ENCODE measurements around the gene DPP6. TPM values are rescaled to one million over a fixed set of nuclear protein-coding genes. Genes with fewer than 3 reads are reported as not detected.

DPP6 gene
- total RNA-seq, 1 donor from 2014 or later, result not detected

- H3K9me3 Mint-ChIP-seq, result peaks cover 25% of the 10 kb centered on the region
- TF ChIP-seq CTCF (IDR thresholded peaks at IDR 0.05), result no peak
- ATAC-seq (ENCODE audit: low read depth) (no peak), DNase-seq (no peak)
- H3K4me3 Mint-ChIP-seq, result no peak overlapping the region
- ChIA-PET CTCF (no interaction called here), POLR2A (no interaction called here)
- no peaks in the 10 kb centered on the region for H3K36me3 Mint-ChIP-seq (ENCODE audit: low read depth)
- no peaks in the 10 kb centered on the region for H3K4me1 Mint-ChIP-seq
- no peaks in the 10 kb centered on the region for H3K27me3 Mint-ChIP-seq
- no peak overlapping the region for H3K27ac Mint-ChIP-seq
- intact Hi-C loops (cut with micrococcal nuclease), result no loop called here
Observed at GRCh38 chr7:154242709-154243108, 190.5 kb downstream of the DPP6 start.

- Mint-ChIP-seq H3K4me1 (no peaks in the 10 kb centered on the region), H3K27ac (no peak overlapping the region), H3K4me3 (no peak overlapping the region), H3K27me3 (no peaks in the 10 kb centered on the region), H3K36me3 (ENCODE audit: low read depth) (no peaks in the 10 kb centered on the region), H3K9me3 (peaks cover 10% of the 10 kb centered on the region)
- DNase-seq (no peak), ATAC-seq (ENCODE audit: low read depth) (no peak)
- TF ChIP-seq CTCF (IDR thresholded peaks at IDR 0.05), result no peak
- ChIA-PET CTCF (no interaction called here), POLR2A (no interaction called here)
- intact Hi-C loops (cut with micrococcal nuclease), result no loop called here
Observed at GRCh38 chr7:154252046-154252445, 199.8 kb downstream of the DPP6 start.

GRCh38 chr7:154253810-154254209 is 201.6 kb downstream of the DPP6 start:
- H3K36me3 Mint-ChIP-seq (ENCODE audit: low read depth), result no peaks in the 10 kb centered on the region
- no peaks in the 10 kb centered on the region for H3K27me3 Mint-ChIP-seq
- H3K27ac Mint-ChIP-seq, result no peak overlapping the region
- ATAC-seq (ENCODE audit: low read depth) (no peak), DNase-seq (no peak)
- intact Hi-C loops (cut with micrococcal nuclease), result no loop called here
- peaks cover 4% of the 10 kb centered on the region for H3K9me3 Mint-ChIP-seq
- CTCF ChIA-PET, result no interaction called here
- no peaks in the 10 kb centered on the region for H3K4me1 Mint-ChIP-seq
- POLR2A ChIA-PET, result no interaction called here
- no peak for TF ChIP-seq CTCF (IDR thresholded peaks at IDR 0.05)
- H3K4me3 Mint-ChIP-seq, result no peak overlapping the region

GRCh38 chr7:154255324-154255723 is 203.1 kb downstream of the DPP6 start:
- POLR2A ChIA-PET, result no interaction called here
- DNase-seq, result no peak
- Mint-ChIP-seq H3K27me3 (no peaks in the 10 kb centered on the region), H3K4me3 (no peak overlapping the region), H3K9me3 (peaks cover 11% of the 10 kb centered on the region), H3K27ac (no peak overlapping the region), H3K4me1 (no peaks in the 10 kb centered on the region), H3K36me3 (ENCODE audit: low read depth) (no peaks in the 10 kb centered on the region)
- intact Hi-C loops (cut with micrococcal nuclease), result no loop called here
- TF ChIP-seq CTCF (IDR thresholded peaks at IDR 0.05), result no peak
- no peak for ATAC-seq (ENCODE audit: low read depth)
- CTCF ChIA-PET, result no interaction called here

- ChIA-PET CTCF (no interaction called here), POLR2A (no interaction called here)
- no peak for TF ChIP-seq CTCF (IDR thresholded peaks at IDR 0.05)
- H3K36me3 Mint-ChIP-seq (ENCODE audit: low read depth), result no peaks in the 10 kb centered on the region
- peaks cover 11% of the 10 kb centered on the region for H3K9me3 Mint-ChIP-seq
- H3K4me3 Mint-ChIP-seq, result no peak overlapping the region
- ATAC-seq (ENCODE audit: low read depth) (no peak), DNase-seq (no peak)
- H3K27ac Mint-ChIP-seq, result no peak overlapping the region
- no peaks in the 10 kb centered on the region for H3K4me1 Mint-ChIP-seq
- intact Hi-C loops (cut with micrococcal nuclease), result no loop called here
- H3K27me3 Mint-ChIP-seq, result no peaks in the 10 kb centered on the region
Observed at GRCh38 chr7:154256150-154256549, 204.0 kb downstream of the DPP6 start.

All from activated B cell treated with CpG ODN at 0.5 μM for 24 hours (primary cell).